Raji (cell line): ENCODE data around the gene CLSTN2.

Experiments used
- POLR2A ChIP-seq: IDR thresholded peaks from 2 replicates; pipeline ENCODE4 v1.6.1; 2011; ENCODE audit warnings: low read depth, low read length, control low read depth; ENCODE audit not compliant: insufficient read depth

The CLSTN2 gene

DNA sequence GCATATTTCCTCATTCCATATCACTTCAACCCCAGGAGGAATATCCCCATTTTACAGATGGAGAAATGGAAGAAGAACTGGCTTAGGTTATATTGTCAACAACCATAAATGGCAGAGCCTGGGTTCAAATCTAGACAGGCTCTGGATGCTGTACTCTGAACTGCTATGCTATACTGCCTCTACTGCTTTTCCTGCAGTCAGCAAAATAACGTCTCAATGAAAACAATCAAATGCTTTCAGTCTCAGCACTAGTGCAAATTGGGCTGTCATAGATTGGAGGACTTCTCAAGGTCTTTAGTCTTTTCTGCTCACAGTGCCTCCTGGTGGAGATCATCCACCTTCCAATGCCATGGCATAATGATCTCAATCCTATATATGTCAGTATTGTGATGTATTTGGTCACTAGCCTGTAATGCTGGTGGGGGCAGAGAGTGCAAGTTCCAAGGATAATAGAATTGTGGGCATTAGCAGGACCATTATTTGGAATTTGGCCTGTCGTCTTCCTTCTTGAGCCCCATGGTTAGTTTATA lies 285.0 kb downstream of the CLSTN2 start:
- no peak for TF ChIP-seq POLR2A

DNA sequence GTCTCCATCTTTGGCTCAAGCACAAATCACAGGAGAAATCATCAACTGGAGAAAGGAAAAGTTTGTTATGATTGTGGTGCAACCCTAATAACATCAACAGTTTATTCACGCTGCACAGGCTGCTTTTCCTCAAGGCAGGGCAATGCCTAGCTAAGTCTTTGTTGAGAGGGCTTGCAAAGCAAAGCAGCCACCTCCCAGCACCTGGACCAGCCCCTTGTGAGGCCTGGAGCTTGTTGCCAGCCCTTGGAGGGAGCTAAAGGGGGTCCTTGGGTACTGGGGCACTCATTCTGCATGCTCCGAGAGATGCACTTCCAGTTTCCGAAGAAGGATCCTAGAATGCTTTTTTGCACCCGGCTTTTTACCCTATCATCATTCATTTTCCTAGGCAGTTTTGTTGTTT lies 288.2 kb downstream of the CLSTN2 start:
- TF ChIP-seq POLR2A, result no peak

DNA sequence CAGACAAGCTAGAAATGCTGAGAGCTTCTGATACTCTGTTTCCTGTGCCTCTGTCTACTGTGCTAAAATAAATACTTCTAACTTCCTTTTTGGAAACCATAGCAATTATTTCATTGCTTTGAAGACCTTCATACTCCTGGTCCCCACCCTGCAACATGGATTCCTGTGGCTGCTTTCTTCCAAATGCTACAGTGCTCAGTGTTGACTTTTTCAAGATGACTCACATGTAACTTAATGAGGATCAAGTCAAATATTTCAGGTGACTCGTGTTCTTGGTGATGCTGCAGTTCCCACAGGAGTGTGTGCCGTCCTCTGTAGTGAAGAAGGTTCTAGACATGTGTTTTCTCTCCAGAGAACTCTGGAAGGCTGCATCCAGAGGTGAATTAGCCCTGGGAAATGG lies 288.6 kb downstream of the CLSTN2 start:
- TF ChIP-seq POLR2A, result no peak

DNA sequence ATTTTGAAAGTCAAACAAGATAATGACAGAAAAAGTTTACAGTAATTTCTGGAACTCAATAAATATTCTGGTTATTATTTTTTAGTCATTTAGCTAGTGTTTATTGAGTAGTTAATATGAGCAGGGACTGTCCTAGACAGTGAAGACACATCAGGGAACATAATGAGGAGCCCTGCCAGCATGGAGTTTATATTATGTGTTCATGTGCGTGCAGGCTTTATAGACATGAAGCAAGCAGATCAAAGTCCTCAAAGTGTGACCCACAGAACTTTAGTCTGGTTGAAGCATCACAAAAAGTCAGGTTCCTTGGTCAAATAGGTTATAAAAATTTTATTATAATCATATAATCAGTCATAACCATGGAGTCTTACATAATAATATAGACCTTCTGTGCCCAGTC lies 289.3 kb downstream of the CLSTN2 start:
- TF ChIP-seq POLR2A, result no peak

DNA sequence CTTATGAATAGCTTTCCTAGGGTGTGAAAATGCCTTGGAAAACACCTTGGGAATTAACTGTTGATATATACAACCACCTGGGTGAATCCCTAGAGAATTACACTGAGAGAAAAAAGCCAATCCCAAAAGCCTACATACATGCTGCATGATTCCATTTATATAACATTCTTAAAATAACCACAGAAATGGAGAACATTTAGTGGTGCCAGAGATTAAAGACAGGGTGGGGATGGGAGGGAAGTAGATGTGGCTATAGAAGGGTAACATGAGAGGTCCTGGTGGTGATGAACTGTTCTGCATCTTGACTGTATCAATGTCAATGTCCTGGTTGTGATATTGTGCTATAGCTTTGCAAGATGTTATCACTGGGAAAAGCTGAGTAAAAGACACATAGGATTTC lies 291.0 kb downstream of the CLSTN2 start:
- TF ChIP-seq POLR2A, result no peak

DNA sequence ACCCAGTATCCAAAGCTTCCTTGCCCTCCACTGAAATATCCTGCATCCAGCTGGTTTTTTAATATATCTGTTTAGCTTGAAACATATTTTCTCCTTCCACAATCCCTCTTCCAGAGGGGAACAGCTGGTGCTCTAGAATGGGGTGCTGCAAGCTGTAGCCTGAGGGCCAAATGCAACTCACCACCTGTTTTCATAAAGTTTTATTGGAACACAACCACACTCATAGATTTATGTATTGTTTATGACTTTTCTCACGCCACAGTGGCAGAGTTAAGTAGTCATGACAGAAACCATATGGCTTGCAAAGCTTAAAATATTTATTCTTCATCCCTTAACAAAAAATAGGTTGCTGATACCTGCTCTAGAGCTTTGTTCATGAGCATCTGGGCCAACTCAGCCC lies 298.7 kb downstream of the CLSTN2 start:
- TF ChIP-seq POLR2A, result no peak

DNA sequence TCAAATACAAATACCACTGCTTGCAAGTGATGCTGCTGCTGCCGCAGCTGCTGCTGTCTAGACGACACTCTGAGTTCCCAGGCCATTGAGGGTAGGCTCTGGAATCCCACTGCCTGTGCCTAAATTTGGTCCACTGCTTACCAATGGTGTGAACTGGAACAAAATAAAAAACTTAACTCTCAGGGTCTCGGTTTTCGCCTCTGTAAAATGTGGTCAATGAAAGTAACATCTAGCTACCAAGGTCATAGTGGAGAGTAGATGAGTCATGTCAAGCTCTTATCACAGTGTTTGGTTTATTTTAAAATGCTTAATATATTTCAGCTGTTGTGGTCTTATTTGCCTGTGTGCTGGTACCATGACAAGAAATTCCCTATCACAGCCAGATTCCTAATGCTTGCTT lies 299.3 kb downstream of the CLSTN2 start:
- TF ChIP-seq POLR2A, result no peak

DNA sequence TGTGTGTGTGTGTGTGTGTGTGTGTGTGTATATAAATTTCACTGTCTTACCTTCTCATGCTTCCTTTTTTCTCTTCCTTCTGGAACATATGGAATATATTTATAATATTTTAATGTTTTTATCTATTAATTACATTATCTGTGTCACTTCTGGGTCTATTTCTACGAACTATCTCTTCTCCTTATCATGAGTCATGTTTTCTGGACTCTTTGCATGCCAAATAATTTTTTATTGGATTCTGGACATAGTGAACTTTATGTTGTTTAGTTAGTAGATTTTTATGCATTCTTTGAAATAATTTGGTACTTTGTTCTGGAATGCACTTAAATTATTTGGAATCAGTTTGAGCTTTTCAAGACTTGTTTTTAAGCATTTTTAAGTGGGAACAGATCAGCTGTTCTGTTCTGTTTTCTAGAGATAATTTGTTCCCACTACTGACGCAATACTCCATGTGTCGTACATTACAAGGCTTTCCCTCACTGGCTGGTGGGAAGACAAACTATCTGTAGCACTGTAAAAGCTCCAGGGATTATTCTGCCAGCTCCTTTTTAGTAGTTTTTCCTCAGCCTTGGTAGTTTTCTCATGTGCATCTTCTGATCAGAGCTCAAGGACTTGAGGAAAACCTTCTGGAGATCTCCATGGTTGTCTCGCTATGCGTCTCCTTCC lies 302.0 kb downstream of the CLSTN2 start:
- TF ChIP-seq POLR2A, result no peak

DNA sequence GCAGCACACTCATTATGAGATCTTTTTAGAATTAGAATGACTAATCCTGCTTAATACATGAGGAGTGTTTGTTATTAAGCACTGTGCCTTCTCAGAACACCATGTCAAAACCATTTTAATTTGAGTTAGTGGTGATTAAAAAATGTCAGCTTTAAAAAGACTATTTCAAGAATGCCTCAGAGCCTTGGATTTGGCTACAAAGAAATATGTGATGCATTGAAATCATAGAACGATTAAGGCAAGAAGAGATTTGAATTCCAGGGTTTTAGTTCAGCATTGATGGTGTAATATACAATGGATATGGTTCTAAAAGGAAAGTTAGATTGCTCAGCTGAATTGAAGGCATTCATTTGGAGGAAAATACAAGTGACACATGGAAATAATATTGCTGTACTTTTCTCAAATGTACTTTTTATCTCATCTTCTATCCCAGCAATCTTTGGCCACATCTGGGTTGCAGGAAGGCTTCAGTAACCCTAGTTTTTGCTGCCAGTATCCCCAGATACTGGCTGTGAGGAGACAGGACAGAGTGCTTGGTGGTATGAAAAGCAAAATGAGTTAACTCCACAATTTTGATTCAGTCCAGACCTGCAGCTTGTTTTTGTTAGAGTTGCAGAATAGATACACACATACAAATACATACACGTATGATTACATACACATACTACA lies 303.8 kb downstream of the CLSTN2 start:
- no peak for TF ChIP-seq POLR2A

DNA sequence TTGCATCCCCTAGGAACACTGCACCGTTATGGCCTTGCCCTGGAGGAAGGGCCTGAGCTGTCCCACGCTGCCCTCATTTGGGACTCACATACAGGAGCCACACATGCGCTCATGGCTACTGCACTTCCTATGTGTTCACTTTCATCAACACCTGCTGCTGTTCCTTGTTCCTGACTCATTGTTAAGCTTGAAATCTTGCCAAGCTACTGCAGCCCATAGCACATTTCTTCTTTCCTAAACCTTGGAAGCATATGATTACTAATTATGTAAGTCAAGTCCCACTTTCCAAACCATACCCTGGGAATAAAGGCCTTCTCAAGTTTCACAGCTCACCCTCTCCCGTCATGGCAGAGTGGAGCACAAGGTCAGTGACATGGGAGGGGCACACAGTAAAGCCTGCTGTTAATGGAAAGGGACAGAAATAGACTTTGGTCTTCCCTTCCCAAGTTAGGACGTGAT lies 307.9 kb downstream of the CLSTN2 start:
- no peak for TF ChIP-seq POLR2A

DNA sequence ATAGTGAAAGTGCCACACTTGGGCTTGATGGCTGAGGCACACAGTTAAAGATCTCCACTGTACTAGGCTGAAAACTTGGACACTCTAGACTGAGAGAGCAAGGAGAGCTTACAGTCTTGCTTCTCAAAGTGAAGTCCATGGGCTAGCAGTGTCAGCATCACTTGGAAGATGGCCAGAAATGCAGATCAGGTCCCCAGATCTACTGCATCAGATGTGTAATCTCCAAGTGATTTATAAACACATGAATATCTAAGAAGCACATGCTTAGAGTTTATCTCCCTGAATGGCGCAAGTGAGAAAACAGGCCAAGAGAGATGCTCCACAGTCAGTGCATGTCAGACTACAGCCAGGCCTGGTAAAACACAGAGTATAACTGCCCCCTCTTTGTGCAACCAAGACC lies 308.6 kb downstream of the CLSTN2 start:
- TF ChIP-seq POLR2A, result no peak

DNA sequence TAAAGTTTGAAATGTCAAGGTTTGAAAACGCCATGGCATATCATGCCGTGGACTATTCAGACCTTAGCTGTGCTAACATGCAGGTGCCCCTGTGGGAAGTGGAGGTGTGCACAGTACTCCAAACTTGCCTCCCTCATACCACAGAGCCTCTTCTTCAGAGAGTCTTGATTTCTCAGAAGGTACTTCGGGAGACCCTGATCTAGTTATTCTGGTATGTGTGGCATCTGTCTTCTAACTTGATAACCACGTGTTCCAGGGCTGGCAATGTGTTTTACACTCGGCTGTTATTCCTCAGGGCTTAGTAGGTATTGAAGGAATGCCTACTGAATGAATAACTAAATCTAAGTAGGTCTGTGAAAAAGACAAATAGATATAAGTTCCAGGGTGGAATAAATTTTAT lies 309.9 kb downstream of the CLSTN2 start:
- TF ChIP-seq POLR2A, result no peak

DNA sequence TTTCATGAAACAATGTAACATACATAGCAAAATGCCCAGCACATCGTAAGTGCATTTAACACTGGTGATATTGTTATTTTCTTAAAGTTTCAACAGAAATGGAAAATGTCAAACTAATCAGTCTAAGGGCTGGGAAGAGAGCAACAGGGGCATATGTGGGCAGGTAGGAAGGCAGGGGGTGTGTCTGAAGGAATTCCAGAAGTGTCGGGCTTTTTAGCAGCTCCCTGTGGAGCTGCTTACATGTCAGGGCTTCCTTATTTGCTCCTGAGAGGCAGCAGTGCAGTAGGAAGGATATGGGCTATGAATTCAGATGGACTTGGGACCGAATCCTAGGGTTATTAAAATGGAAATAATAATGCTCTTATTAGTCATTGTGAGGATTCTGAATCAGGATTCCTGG lies 311.6 kb downstream of the CLSTN2 start:
- TF ChIP-seq POLR2A, result no peak

DNA sequence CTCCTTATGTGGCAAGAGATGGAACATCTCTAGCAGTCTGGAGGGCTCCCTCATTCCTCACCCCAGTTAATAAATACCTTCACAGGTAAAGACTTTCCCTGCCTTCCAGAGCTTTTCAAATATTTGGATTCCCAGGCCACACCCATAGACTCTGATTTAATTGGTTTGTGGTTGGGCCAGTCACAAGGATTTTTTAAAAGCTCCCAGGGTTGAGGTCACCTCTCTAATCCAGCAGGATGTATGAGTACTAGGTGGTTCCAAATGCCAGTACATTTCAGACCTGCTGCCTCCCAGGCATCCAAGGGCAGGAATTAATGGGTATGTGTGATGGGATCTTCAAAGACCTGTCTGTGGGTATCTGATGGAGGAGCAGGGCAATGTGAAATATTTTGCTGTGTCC lies 312.8 kb downstream of the CLSTN2 start:
- TF ChIP-seq POLR2A, result no peak

DNA sequence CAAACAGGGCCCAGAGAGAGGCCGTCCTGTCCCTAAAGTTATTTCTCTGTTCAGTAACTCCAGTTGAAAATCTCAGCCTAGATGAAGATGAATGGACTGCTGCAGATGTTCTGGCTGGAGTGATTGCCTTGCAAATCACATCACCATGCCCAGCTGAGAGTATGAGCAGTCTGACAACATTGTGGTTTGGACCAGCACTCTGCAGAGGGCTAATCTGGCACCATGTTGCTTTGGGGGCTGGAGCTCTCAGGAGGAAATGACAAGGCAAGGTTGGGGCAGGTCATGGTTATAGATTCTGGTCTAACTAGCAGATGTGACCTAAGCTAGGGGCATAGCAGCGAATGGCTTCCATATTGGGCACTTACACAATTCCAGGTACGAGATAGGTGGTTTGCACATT lies 314.2 kb downstream of the CLSTN2 start:
- no peak for TF ChIP-seq POLR2A

DNA sequence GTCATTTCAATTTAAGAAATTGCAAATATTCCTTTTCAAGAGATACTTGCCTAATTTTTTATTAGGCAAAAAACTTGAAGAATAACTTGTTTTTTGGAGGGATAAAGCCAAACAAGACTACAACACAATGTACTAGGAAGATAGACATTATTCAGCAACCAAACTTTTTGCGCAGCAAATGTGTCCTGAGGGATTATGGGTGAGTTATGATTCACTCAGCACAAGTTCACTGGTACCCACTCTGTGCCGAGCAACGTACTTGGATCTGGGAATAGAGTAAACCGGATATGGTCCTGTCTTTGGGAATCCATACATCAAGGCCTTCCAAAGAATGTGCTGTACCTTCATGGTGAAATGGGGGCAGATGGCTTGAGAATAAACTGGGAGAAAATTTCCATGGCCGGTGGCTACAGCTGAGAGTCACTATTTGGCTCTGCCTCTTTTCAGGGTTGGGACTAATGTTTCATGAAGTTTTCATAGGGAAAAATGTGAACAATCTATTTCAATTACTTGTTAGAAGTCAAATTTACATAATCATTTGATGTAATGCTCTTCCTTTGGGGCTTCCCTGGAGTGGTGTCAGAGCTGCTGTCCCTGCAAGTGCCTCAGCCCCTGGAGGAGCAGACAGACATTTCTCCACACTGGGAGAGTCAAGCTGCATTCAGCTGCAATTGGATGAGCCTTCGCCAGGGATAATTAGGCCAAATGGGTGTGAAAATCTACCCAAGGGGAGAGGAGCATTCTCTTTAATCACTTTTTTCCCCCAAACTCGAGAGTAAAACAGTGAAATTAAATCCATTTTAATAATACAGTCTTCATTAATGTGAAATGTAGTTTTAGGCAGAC lies 315.2 kb downstream of the CLSTN2 start:
- no peak for TF ChIP-seq POLR2A

DNA sequence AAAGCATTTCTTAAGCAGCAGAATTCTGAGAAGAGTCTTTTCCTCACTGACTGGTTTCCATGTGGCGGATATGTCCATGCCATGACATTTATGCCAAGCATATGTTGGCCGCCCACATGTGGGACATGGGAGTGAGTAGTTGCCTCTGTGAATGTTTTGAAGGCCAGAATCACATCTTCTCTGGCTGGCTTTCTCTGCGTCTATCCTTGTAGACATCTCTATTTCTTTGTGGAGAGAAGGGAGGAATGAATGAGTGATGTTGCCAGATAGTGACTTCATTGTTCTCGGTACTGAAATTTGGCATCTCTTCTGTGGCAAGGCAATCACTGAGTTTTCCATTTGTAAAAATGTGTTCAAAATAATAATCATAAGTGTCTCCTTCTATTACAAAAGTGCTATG lies 316.0 kb downstream of the CLSTN2 start:
- no peak for TF ChIP-seq POLR2A

DNA sequence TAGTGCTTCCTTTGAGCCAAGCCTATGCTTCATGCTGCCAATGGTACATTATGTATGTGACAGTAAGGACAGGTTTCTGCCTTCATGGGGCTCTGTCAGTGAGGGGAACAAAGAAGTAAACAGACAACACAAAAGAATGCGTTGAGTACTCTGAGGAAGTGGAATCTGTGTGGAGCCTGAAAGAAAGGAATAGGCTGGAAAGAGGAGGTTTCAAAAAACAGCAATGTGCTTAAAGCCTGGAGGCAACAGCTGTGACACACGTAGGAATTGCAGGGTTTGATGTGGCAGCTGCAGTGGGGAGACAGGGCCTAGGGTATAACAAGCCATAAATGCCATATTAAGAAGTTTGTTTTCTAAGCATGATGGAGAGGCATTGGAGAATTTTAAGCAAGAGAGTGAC lies 316.7 kb downstream of the CLSTN2 start:
- TF ChIP-seq POLR2A, result no peak
